Lower leg skin (tissue), 4 donors: ENCODE measurements around the gene ATP1B2. TPM values are rescaled to one million over a fixed set of nuclear protein-coding genes. Genes with fewer than 3 reads are reported as not detected.

Source experiments
- DNase-seq, 2 donors: peaks; one replicate each; pipeline ENCODE4 v3.0.0-alpha.2; 2019; ENCODE audit warnings: low spot score in 2 of 2
- H3K4me3 ChIP-seq: fragments of 200-600 bp; sonication (generic); 2 replicates; pipeline ENCODE4 v1.5.1; 2017; ENCODE audit warnings: mild to moderate bottlenecking, low read depth; ENCODE audit not compliant: poor library complexity, severe bottlenecking
- CTCF ChIP-seq, 3 donors: fragments of 450-650 bp; IDR thresholded peaks; one replicate each; pipeline ENCODE4 v1.5.1; 2016; ENCODE audit warnings: antibody characterized with exemption in 3 of 3, mild to moderate bottlenecking in 3 of 3, moderate library complexity in 2 of 3
- POLR2A ChIP-seq, 2 donors: fragments of 450-650 bp; IDR thresholded peaks; one replicate each; pipeline ENCODE4 v1.6.1; 2016 to 2017; ENCODE audit warnings: antibody characterized with exemption in 2 of 2, mild to moderate bottlenecking in 1 of 2, moderate library complexity in 1 of 2
- WGBS, 2 donors: methylation state at CpG; one replicate each; pipeline ENCODE4 v1.1.5; 2018; 5-methylcytosine and 5-hydroxymethylcytosine counted together
- intact Hi-C: fragments of 100-400 bp; cut with DNase I; formaldehyde crosslinking; loops from one replicate; pipeline ENCODE4 v1.15.0; 2023; ENCODE audit warnings: low total_unique reads
- total RNA-seq, 4 donors: library from RNA; depleted of rRNA; stranded (reverse); fragments of >200 nt; gene quantifications; one replicate each; pipeline ENCODE4 v1.1.0, GENCODE V29; 2016

The ATP1B2 gene
- total RNA-seq, 4 donors from 2014 or later, result 0.42 to 3.0 (median 0.46) TPM; not detected in 1

- peak; percentile 99 for DNase-seq
- TF ChIP-seq CTCF (IDR thresholded peaks at IDR 0.05) (peak in 2 of 3 donors; percentile 75 to 98), POLR2A (IDR thresholded peaks at IDR 0.05) (no peak)
- H3K4me3 ChIP-seq, result peak within 1 kb of the TSS; percentile 88
- intact Hi-C loops, result no loop called here
- 0% methylated on average over 34 to 51 of the region's 51 CpGs for WGBS, 2 donors
Measured at GRCh38 chr17:7687908-7688807, 37.4 kb downstream of the ATP1B2 start, which contains the start of gene WRAP53. WRAP53 (plus strand) TSS chr17:7688477; CDS start chr17:7688649, 172 bp downstream.

DNA sequence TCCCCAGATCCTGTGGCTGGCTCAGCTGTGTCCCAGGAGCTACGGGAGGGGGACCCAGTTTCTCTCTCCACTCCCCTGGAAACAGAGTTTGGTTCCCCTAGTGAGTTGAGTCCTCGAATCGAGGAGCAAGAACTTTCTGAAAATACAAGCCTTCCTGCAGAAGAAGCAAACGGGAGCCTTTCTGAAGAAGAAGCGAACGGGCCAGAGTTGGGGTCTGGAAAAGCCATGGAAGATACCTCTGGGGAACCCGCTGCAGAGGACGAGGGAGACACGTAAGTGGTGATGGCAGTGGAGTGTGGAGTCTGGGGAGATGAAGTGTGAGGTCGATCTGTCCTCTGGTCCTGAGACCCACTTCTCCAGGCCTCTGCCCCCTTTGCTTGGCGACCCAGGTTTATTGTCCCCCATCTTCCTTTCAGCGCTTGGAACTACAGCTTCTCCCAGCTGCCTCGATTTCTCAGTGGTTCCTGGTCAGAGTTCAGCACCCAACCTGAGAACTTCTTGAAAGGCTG is 38.1 kb downstream of the ATP1B2 start:
- DNase-seq, result no peak
- peak overlapping the region; percentile 22 for H3K4me3 ChIP-seq
- no peak for TF ChIP-seq CTCF (IDR thresholded peaks at IDR 0.05)
- intact Hi-C loops, result no loop called here
- WGBS, 2 donors, result 9 to 15% methylated on average over 12 to 13 of the region's 13 CpGs

GRCh38 chr17:7695586-7695985 is 44.9 kb downstream of the ATP1B2 start:
- intact Hi-C loops, result no loop called here
- H3K4me3 ChIP-seq, result no peak overlapping the region
- 95 to 98% methylated on average over 10 of the region's 10 CpGs for WGBS, 2 donors
- TF ChIP-seq CTCF (IDR thresholded peaks at IDR 0.05) (no peak), POLR2A (IDR thresholded peaks at IDR 0.05) (no peak)
- DNase-seq, result no peak

DNA sequence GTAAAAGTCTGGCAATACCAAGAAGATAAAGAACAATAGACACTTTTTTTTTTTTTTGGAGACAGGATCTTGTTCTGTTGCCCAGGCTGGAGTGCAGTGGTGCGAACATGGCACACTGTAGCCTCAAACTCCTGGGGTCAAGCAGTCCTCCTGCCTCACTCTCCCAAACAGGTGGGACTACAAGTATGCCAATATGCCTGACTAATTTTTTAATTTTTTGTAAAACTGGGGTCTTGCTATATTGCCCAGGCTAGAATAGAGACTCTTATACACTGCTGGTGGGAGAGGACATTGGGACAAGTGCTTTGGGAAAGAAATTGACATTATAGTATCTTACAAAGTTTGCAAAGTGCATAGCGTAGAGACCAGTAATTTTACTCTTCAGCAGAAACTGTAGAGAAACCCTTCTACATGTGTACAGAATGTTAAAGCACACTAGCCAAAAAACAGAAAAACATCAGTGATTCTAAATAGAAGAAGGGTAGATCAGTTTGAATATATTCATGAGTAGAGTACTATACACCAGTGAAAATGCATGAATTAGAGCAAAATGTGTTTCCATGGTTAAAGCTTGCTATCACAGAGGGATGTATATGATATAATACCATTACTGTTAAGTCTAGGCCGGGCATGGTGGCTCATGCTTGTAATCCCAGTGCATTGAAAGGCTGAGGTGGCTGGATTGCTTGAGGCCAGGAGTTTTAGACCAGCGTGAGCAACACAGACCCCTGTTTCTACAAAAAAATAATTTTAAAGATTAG is 47.3 kb downstream of the ATP1B2 start:
- 95 to 98% methylated on average over 4 of the region's 4 CpGs for WGBS, 2 donors
- no peak for DNase-seq
- H3K4me3 ChIP-seq, result no peak overlapping the region
- intact Hi-C loops, result no loop called here
- TF ChIP-seq POLR2A (IDR thresholded peaks at IDR 0.05), result no peak
- TF ChIP-seq CTCF (IDR thresholded peaks at IDR 0.05), result no peak

DNA sequence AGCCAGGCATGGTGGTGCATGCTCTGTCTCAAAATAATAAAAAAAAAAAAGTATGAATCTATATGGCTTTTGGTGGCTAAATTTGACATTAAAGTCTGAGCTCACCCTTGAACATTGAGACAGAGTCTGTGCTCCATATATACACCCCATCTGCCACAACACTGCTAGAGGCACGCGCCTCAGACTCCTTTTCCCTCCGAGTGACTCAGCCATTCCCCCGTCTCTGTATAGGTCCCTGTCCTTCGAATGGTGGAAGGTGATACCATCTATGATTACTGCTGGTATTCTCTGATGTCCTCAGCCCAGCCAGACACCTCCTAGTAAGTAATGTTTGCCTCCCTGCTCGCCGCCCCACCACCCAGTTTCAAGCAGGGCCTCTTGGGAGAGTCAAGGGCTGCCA is 49.8 kb downstream of the ATP1B2 start:
- DNase-seq, result no peak
- WGBS, 2 donors, result 94 to 97% methylated on average over 7 of the region's 7 CpGs
- intact Hi-C loops, result no loop called here
- no peak for TF ChIP-seq CTCF (IDR thresholded peaks at IDR 0.05)
- TF ChIP-seq POLR2A (IDR thresholded peaks at IDR 0.05), result no peak
- H3K4me3 ChIP-seq, result no peak overlapping the region
